Right renal pelvis (tissue), 4 donors: Measurements from ENCODE around the gene PRRX2. TPM values are rescaled to one million over a fixed set of nuclear protein-coding genes. Genes with fewer than 3 reads are reported as not detected.

ENCODE experiments used
- DNase-seq, 4 donors: peaks; one replicate each; pipeline ENCODE4 v3.0.0-alpha.2; 2013; ENCODE audit warnings: low read depth in 4 of 4, low spot score in 3 of 4, missing footprints in 1 of 4
- polyA plus RNA-seq, 4 donors: library from polyadenylated mRNA; unstranded; fragments of 120-200 nt; gene quantifications; one replicate each; pipeline ENCODE4 v1.2.1, GENCODE V29; 2013; ENCODE audit not compliant: insufficient read length in 4 of 4

Gene PRRX2
- 1 to 10 TPM; 1.1 to 1.8 (median 1.2) TPM for polyA plus RNA-seq

GRCh38 chr9:129665389-129665775, at the start of gene PRRX2:
PRRX2 (plus strand) TSS chr9:129665647; CDS start chr9:129665868, 221 bp downstream.
- DNase-seq = no peak

GRCh38 chr9:129617167-129617566, 48.3 kb upstream of the PRRX2 start:
- no peak for DNase-seq

GRCh38 chr9:129619787-129620668, 45.4 kb upstream of the PRRX2 start:
- no peak for DNase-seq

DNA sequence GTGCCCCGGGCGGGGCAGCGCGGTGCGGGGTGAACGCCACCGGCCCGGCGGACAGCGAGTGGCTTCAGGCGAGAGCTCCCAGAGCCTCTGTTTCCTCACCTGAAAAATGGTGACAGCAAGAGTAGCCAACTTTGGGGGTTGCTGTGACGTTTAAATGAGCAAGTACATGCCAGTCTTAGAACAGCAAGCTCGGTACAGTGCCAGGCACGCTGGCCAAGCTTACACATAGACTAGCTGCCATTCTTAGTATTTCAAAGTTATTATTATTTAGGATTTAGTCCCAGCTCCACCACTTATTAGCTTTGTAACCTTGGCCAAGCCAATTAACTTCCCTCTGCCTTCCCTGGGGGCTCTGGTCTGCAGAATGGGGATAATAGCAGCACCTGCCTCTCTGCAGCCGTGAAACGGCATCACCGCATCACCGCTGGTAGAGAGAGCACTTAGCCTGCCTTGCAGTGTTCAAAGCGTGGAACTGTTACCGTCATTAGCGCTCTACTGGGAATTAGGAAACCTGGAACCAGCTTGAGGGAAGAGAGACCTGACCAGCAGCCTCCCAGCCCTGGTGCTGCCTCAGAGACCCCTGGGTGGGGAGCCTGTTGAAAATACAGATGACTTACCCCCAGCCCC, 44.7 kb upstream of the PRRX2 start, which contains the start of gene C9orf50:
C9orf50 (minus strand) TSS at position 433 of the 627 bp plus-strand sequence. CDS start 527 bp downstream, outside the sequence.
- no peak for DNase-seq

DNA sequence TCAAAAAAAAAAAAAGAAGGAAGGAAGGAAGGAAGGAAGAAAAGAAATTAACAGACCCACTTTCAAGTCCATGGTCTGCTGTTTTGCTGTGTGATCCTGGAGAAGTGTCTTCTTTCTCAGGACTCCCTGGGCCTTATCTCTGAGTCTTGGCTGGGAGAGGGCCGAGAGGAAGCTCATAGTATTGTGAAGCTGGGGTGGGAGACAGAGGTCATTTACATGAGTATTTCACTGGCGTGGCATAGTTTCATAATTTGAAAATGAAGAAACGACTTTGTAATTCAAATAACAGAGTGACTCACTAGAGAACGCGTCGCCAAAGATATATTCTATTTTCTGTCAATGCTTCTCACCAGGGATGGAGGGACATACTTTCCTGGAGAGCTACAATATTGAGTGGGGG, 42.1 kb upstream of the PRRX2 start:
- no peak for DNase-seq

- no peak for DNase-seq
These were observed 41.2 kb upstream of the PRRX2 start for GRCh38 chr9:129624168-129624759.

DNA sequence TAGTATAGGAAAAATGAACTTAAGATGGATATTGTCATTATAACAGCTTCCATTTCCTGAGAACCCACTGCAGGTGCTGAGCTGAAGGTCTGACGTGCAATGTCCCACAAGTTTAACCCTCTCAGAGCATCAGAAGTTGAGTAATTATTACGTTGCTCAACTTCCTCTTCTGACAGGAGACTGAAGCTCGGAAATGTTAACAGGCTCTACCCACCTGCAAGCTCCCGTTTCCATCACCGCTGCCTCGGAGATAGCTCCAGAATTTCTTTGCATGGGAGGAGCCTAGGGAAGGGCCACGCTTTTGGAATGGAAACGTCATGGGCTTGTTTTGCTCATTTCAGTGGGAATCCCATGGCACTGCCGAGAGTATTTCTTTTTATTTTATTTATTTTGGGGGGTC, 40.5 kb upstream of the PRRX2 start:
- no peak for DNase-seq

GRCh38 chr9:129626079-129626624, 39.3 kb upstream of the PRRX2 start, which contains the start of gene NTMT1:
NTMT1 (plus strand) TSS chr9:129626163; CDS start chr9:129632704, 6,541 bp downstream.
- DNase-seq = peak in 1 of 4 donors; percentile 67

GRCh38 chr9:129626625-129627284, 38.7 kb upstream of the PRRX2 start:
- no peak for DNase-seq

DNA sequence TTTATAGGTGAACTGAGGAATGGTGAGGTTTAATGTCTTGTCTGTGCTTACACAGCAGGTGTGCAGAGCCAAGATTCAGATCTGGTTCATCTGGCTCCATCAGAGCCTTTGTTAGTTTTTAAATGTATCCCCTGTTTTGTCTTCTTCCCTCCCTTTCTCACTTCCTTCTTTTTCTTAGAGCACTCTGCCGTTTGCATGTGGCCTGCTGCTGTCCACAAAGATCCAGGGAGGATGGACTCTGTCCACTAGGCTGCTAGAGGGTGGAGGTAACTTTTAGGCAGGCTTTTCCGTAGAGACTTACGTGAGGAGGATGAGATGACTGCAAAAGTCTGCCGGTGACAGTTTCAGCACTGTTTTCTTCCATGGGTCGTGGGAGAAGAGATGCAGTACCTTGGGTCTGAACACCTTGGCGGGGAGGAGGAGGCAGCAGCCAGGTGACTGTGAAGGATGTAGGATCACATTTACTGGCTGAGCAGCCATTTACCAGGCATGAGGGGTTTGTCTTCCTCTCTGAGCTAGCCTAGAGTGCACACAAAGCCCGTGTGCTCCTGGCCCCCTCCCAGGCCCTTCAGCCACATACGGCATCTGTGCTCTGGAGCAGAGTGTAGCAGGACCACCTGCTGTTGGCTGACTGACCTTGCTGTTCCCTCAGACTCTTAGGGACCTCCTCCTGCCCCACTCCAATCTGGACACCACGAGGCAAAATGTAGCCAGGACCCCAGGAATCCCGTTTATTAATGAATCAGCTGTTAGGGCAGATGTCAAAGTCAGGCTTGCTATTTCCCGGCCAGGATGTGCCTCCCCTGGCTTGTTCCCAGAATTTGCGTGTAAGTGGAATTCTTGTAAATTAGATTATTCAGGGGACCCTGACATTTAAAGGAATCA, 37.6 kb upstream of the PRRX2 start:
- no peak for DNase-seq

DNA sequence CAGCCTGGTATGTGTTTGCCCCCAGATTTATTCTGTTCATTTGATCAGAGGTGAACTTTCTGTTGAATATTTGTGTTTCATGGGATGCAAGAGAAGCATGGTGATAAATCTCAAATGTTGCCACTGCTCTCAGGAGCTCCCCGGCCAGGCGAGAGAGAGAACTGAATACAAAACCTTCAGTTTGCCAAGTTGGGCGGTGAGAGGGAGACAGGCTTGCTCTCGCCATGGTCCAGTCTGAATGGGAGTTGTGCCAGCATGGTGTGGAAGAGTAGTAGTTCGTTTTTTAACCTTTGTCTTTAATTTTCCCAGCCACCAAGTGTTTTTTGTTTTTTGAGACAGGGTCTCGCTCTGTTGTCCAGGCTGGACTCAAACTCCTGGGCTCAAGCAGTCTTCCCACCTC, 36.7 kb upstream of the PRRX2 start:
- DNase-seq = no peak

DNA sequence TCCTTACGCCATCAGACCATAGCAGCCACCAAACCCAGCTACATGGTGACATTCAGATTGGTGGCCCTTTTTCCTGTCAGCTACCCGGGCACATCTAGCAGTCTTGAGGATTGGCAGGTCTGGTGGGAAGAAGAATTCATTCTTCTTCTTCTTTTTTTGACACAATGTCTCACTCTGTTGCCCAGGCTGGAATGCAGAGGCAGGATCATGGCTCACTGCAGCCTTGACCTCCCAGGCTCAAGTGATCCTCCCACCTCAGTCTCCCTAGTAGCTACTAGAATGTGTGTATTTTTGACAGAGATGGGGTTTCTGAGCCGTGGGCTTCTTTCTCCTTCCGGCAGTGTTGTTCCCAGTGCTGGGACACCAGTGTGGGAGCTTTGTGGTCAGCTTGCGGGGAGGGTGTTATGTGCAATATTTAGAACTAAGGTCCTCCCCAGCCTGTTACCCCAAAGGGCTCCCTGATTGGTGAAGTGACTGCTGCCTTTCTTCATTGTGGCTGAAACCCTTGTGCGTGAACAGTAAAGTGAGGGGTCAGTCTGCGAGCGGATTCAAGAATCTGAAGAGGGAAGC, 36.1 kb upstream of the PRRX2 start:
- DNase-seq = no peak

- no peak for DNase-seq
These were observed 34.3 kb upstream of the PRRX2 start for GRCh38 chr9:129630967-129631673.

DNA sequence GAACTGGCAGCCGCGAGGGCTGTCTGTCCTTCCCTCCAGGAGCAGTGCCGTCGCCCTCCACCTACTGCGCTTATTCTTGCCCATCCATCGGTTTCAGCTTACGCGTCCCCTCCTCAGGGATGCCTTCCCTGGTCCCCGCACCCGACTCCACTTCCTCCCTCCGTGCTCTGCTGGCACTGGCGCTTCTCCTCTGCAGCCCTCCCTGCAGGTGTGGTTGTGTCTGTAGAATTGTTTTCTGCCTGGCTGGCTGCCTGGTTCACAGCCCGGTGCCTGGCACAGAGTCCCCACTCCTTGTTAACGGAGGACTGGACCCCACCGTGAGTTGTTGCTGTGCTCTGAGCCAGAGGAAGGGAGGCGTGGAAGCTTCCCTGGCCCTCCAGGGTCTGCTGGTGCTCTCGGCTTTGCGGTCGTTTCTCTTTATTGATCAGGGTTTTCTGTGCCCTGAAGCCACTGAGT, 33.7 kb upstream of the PRRX2 start:
- no peak for DNase-seq

- DNase-seq = no peak
These were observed 33.0 kb upstream of the PRRX2 start for GRCh38 chr9:129632460-129632859.

- no peak for DNase-seq
These were observed 32.2 kb upstream of the PRRX2 start for GRCh38 chr9:129633207-129633606.

- DNase-seq = no peak
These were observed 31.6 kb upstream of the PRRX2 start for GRCh38 chr9:129633848-129634247.
